B cell (primary cell): ENCODE results near the gene USP36.

Experiments
- EZH2 ChIP-seq: IDR thresholded peaks from 2 replicates; pipeline ENCODE4 v1.6.1; 2012; ENCODE audit warnings: borderline replicate concordance, low read depth, mild to moderate bottlenecking, moderate library complexity, low read length; ENCODE audit not compliant: insufficient read depth, poor library complexity, severe bottlenecking
- TF ChIP-seq, protein P1 (sequence below): fragments of 200-600 bp; IDR thresholded peaks from one replicate; pipeline ENCODE4 v1.8.0; 2022; ENCODE audit warnings: antibody characterized with exemption, mild to moderate bottlenecking

- TF ChIP-seq, protein P1, sequence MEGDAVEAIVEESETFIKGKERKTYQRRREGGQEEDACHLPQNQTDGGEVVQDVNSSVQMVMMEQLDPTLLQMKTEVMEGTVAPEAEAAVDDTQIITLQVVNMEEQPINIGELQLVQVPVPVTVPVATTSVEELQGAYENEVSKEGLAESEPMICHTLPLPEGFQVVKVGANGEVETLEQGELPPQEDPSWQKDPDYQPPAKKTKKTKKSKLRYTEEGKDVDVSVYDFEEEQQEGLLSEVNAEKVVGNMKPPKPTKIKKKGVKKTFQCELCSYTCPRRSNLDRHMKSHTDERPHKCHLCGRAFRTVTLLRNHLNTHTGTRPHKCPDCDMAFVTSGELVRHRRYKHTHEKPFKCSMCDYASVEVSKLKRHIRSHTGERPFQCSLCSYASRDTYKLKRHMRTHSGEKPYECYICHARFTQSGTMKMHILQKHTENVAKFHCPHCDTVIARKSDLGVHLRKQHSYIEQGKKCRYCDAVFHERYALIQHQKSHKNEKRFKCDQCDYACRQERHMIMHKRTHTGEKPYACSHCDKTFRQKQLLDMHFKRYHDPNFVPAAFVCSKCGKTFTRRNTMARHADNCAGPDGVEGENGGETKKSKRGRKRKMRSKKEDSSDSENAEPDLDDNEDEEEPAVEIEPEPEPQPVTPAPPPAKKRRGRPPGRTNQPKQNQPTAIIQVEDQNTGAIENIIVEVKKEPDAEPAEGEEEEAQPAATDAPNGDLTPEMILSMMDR = no peak
- TF ChIP-seq EZH2 = no peak
Measured at GRCh38 chr17:78883533-78884131, 43.0 kb upstream of the USP36 start.
